ENCODE results near the gene DUSP22.

- TF ChIP-seq POLR2AphosphoS5 (IDR thresholded peaks at IDR 0.05; ENCODE audit: low read depth, low read length) (no peak), CTCF (IDR thresholded peaks at IDR 0.05) (no peak), SIN3A (IDR thresholded peaks at IDR 0.05; ENCODE audit: borderline replicate concordance, insufficient read depth, low read depth, low read length) (no peak)
Observed at GRCh38 chr6:353642-354614, 61.6 kb downstream of the DUSP22 start.
